MM.1S (cell line): ENCODE data around the gene YPEL3.

Experiments
- DNase-seq: peaks from one replicate; pipeline ENCODE4 v3.0.0-alpha.2; 2015
- H2AFZ ChIP-seq: fragments of 300-600 bp; sonication (generic); 2 replicates; pipeline ENCODE4 v1.6.0; 2016; ENCODE audit warnings: antibody characterized with exemption, low read length
- H3F3A ChIP-seq: fragments of 300-600 bp; sonication (generic); 2 replicates; pipeline ENCODE4 v1.6.1; 2016; ENCODE audit warnings: mild to moderate bottlenecking, antibody characterized with exemption, low read length, moderate library complexity, mixed read lengths; ENCODE audit not compliant: insufficient read depth
- H3K27ac ChIP-seq: fragments of 300-600 bp; sonication (generic); 2 replicates; pipeline ENCODE4 v1.5.1; 2016; ENCODE audit warnings: mild to moderate bottlenecking, low read length
- H3K27me3 ChIP-seq: fragments of 300-600 bp; sonication (generic); replicated peaks from 2 replicates; pipeline ENCODE4 v1.6.0; 2016; ENCODE audit warnings: low read length; ENCODE audit not compliant: insufficient read depth
- H3K36me3 ChIP-seq: fragments of 300-600 bp; sonication (generic); replicated peaks from 2 replicates; pipeline ENCODE4 v1.6.1; 2016; ENCODE audit warnings: mild to moderate bottlenecking, low read length, mixed read lengths; ENCODE audit not compliant: insufficient read depth
- H3K4me1 ChIP-seq: fragments of 300-600 bp; sonication (generic); 2 replicates; pipeline ENCODE4 v1.6.1; 2016; ENCODE audit warnings: low read length, mixed read lengths
- H3K4me2 ChIP-seq: fragments of 300-600 bp; sonication (generic); 2 replicates; pipeline ENCODE4 v1.6.0; 2016; ENCODE audit warnings: low read depth, low read length
- H3K4me3 ChIP-seq: fragments of 300-600 bp; sonication (generic); 2 replicates; pipeline ENCODE4 v1.5.1; 2016; ENCODE audit warnings: low read length, mixed read lengths
- H3K79me2 ChIP-seq: fragments of 300-600 bp; sonication (generic); 2 replicates; pipeline ENCODE4 v1.6.1; 2016; ENCODE audit warnings: mixed run types, low read length, mixed read lengths
- H3K9ac ChIP-seq: fragments of 300-600 bp; sonication (generic); 2 replicates; pipeline ENCODE4 v1.6.1; 2016; ENCODE audit warnings: low read length, mixed read lengths
- H3K9me2 ChIP-seq: fragments of 300-600 bp; sonication (generic); replicated peaks from 2 replicates; pipeline ENCODE4 v1.6.1; 2016; ENCODE audit warnings: mild to moderate bottlenecking, low read length, mixed read lengths; ENCODE audit not compliant: insufficient read depth
- H3K9me3 ChIP-seq: fragments of 300-600 bp; sonication (generic); replicated peaks from 2 replicates; pipeline ENCODE4 v1.6.1; 2016; ENCODE audit warnings: mild to moderate bottlenecking, low read length, mixed read lengths; ENCODE audit not compliant: insufficient read depth
- H4K20me1 ChIP-seq: fragments of 300-600 bp; sonication (generic); 2 replicates; pipeline ENCODE4 v1.6.1; 2016; ENCODE audit warnings: mild to moderate bottlenecking, low read length, moderate library complexity, mixed read lengths; ENCODE audit not compliant: insufficient read depth
- CTCF ChIP-seq: fragments of 300-600 bp; sonication (generic); IDR thresholded peaks from 2 replicates; pipeline ENCODE4 v1.5.1; 2016; ENCODE audit warnings: antibody characterized with exemption, low read length, mixed read lengths
- EZH2 ChIP-seq: fragments of 300-600 bp; sonication (generic); optimal IDR thresholded peaks from 2 replicates; pipeline ENCODE3; 2017; ENCODE audit warnings: low read depth, mild to moderate bottlenecking, antibody characterized with exemption, low read length, mixed read lengths
- EZH2phosphoT487 ChIP-seq: fragments of 300-600 bp; sonication (generic); IDR thresholded peaks from 2 replicates; pipeline ENCODE4 v1.6.1; 2018; ENCODE audit warnings: antibody characterized with exemption, low read length

The YPEL3 gene

GRCh38 chr16:30092373-30093010, 3.5 kb downstream of the YPEL3 start:
- H3K27ac ChIP-seq, result peak overlapping the region; percentile 71
- TF ChIP-seq CTCF, result peak; percentile 92
- no peak for TF ChIP-seq EZH2phosphoT487
- peaks cover 24% of the 10 kb centered on the region for H3K4me1 ChIP-seq
- peak overlapping the region; percentile 59 for H2AFZ ChIP-seq
- H3K27me3 ChIP-seq, result no peaks in the 10 kb centered on the region
- peak overlapping the region; percentile 75 for H3K4me3 ChIP-seq
- H3K79me2 ChIP-seq, result peaks cover 21% of the 10 kb centered on the region
- peaks cover 22% of the 10 kb centered on the region for H3F3A ChIP-seq
- no peaks in the 10 kb centered on the region for H4K20me1 ChIP-seq
- H3K9ac ChIP-seq, result peak overlapping the region; percentile 67
- peak overlapping the region; percentile 95 for H3K4me2 ChIP-seq
- H3K9me3 ChIP-seq, result no peaks in the 10 kb centered on the region
- no peaks in the 10 kb centered on the region for H3K36me3 ChIP-seq
- peak; percentile 88 for DNase-seq
- H3K9me2 ChIP-seq, result no peaks in the 10 kb centered on the region

- H3K79me2 ChIP-seq, result peaks cover 21% of the 10 kb centered on the region
- H3K27me3 ChIP-seq, result no peaks in the 10 kb centered on the region
- no peaks in the 10 kb centered on the region for H3K9me2 ChIP-seq
- H3F3A ChIP-seq, result peaks cover 22% of the 10 kb centered on the region
- no peaks in the 10 kb centered on the region for H3K36me3 ChIP-seq
- peak within 1 kb of the TSS; percentile 71 for H3K27ac ChIP-seq
- no peaks in the 10 kb centered on the region for H4K20me1 ChIP-seq
- H2AFZ ChIP-seq, result peak within 1 kb of the TSS; percentile 98
- TF ChIP-seq CTCF (peak; percentile 73), EZH2phosphoT487 (no peak)
- peak within 1 kb of the TSS; percentile 95 for H3K4me2 ChIP-seq
- peak; percentile 96 for DNase-seq
- H3K9ac ChIP-seq, result peak within 1 kb of the TSS; percentile 67
- peak within 1 kb of the TSS; percentile 75 for H3K4me3 ChIP-seq
- H3K9me3 ChIP-seq, result no peaks in the 10 kb centered on the region
- H3K4me1 ChIP-seq, result peaks cover 24% of the 10 kb centered on the region
Measured at GRCh38 chr16:30091474-30092372, 4.3 kb downstream of the YPEL3 start, which contains the start of gene TBX6. Gene TBX6, minus strand, starts transcription at chr16:30091924. Its CDS starts 731 bp downstream, at chr16:30091193.

- Histone ChIP-seq H3K27ac (no peak overlapping the region), H3K9me2 (no peaks in the 10 kb centered on the region), H3K27me3 (no peaks in the 10 kb centered on the region), H3K4me2 (peak overlapping the region; percentile 95), H2AFZ (no peak overlapping the region; the same call in 1 of the 2 replicates), H3K9me3 (no peaks in the 10 kb centered on the region), H3K36me3 (no peaks in the 10 kb centered on the region), H3F3A (peaks cover 22% of the 10 kb centered on the region), H3K9ac (no peak overlapping the region), H3K4me3 (peak overlapping the region; percentile 66; the same call in 1 of the 2 replicates), H4K20me1 (no peaks in the 10 kb centered on the region), H3K4me1 (peaks cover 21% of the 10 kb centered on the region), H3K79me2 (peaks cover 21% of the 10 kb centered on the region)
- TF ChIP-seq EZH2phosphoT487 (no peak), CTCF (no peak), EZH2 (no peak)
- no peak for DNase-seq
Measured at GRCh38 chr16:30090610-30091331, 5.2 kb downstream of the YPEL3 start.
